Measurements from ENCODE around the gene PKM.

Gene PKM

GRCh38 chr15:72230197-72231065 lies 559 bp downstream of the PKM start:
- in situ Hi-C loops (cut with HindIII; ENCODE audit: low pct_unique_long_range_greater_than_20kb, low sequenced_read_pairs): no loop called here

GRCh38 chr15:72229947-72230196 lies 1.1 kb downstream of the PKM start:
- no peak for TF ChIP-seq JUND (IDR thresholded peaks at IDR 0.05; ENCODE audit: low read depth)
- no peak for DNase-seq (ENCODE audit: low read depth in 1 of 2, low spot score in 1 of 2)
- in situ Hi-C loops (cut with HindIII; ENCODE audit: low pct_unique_long_range_greater_than_20kb, low sequenced_read_pairs): no loop called here

More at GRCh38 chr15:72230197-72231065, 559 bp downstream of the PKM start:
- no peak for TF ChIP-seq JUND (IDR thresholded peaks at IDR 0.05; ENCODE audit: low read depth)
- DNase-seq (ENCODE audit: low read depth in 1 of 2, low spot score in 1 of 2): peak; percentile 62 to 91

DNA sequence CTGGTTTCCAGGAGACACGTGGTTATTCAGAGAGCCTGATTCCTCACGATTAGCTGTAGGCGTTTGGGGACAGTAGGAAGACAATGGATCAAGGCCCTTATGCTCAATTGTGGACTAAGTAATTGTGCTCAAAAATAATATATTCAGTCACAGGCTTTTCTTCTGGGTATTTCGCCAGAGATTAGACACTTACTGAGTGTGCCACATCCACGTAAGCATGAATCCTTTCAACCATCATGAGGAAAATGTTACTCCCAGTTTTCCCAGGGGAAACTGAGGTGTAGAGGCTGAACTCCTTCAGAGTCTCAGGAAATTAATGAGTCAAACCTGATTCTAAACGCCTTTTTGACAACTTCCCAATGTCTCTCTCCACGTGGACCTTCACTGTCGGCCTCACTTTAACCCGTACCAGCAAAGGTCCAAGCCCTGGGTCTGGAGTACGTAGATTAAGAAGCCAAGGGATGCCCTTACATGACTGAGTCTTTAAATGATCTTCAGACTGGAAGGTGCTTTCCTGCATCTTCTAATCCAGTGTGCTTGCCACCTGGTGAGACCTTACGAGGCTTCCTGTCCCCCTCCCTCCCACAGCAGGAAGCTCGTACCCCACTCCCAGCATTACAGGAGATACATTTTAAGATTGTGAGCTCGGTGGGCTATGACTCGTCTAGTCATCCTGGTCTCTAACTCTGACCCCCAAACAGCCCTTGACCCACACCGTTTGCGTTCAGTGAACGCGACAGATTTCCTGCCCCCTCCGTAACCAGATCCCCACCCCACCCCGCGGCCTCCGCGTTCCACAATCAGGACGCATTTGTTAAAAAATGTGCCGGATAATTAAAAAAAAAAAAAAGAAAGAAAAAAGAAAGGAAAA lies 1.7 kb downstream of the PKM start:
- no peak for TF ChIP-seq JUND (IDR thresholded peaks at IDR 0.05; ENCODE audit: low read depth)
- in situ Hi-C loops (cut with HindIII; ENCODE audit: low pct_unique_long_range_greater_than_20kb, low sequenced_read_pairs): no loop called here
- DNase-seq (ENCODE audit: low read depth in 1 of 2, low spot score in 1 of 2): peak in 1 of 2 experiments; percentile 77

- no peak for DNase-seq (ENCODE audit: low read depth in 1 of 2, low spot score in 1 of 2)
- TF ChIP-seq JUND (IDR thresholded peaks at IDR 0.05; ENCODE audit: low read depth): no peak
- in situ Hi-C loops (cut with HindIII; ENCODE audit: low pct_unique_long_range_greater_than_20kb, low sequenced_read_pairs): no loop called here
These were observed 3.3 kb downstream of the PKM start for GRCh38 chr15:72227720-72228119.

- no peak for DNase-seq (ENCODE audit: low read depth in 1 of 2, low spot score in 1 of 2)
- TF ChIP-seq JUND (IDR thresholded peaks at IDR 0.05; ENCODE audit: low read depth): no peak
- in situ Hi-C loops (cut with HindIII; ENCODE audit: low pct_unique_long_range_greater_than_20kb, low sequenced_read_pairs): no loop called here
These were observed 3.8 kb downstream of the PKM start for GRCh38 chr15:72227192-72227586.

DNA sequence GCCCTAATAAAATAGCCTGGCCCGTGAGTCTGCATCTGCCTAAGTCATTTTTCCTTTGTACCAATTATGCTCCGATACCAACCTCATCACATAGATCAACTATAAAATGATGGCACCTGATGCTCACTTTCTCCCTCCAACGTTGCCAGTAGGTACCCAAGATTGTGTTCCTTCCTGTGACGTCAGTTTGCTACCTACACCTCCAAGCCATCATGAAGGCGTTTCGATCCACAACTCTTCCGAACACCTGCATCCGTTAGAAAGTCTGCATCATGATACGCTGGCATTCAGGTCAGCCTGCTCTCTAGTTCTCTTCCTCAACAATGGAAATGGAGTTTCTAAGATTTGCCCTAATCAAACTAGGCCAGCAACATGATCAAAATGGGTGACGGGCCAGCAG lies 7.7 kb downstream of the PKM start:
- DNase-seq (ENCODE audit: low read depth in 1 of 2, low spot score in 1 of 2): no peak
- no peak for TF ChIP-seq JUND (IDR thresholded peaks at IDR 0.05; ENCODE audit: low read depth)
- in situ Hi-C loops (cut with HindIII; ENCODE audit: low pct_unique_long_range_greater_than_20kb, low sequenced_read_pairs): no loop called here

- no peak for TF ChIP-seq JUND (IDR thresholded peaks at IDR 0.05; ENCODE audit: low read depth)
- in situ Hi-C loops (cut with HindIII; ENCODE audit: low pct_unique_long_range_greater_than_20kb, low sequenced_read_pairs): no loop called here
- DNase-seq (ENCODE audit: low read depth in 1 of 2, low spot score in 1 of 2): peak in 1 of 2 experiments; percentile 58
These were observed 8.6 kb downstream of the PKM start for GRCh38 chr15:72222393-72222792.

- DNase-seq (ENCODE audit: low read depth in 1 of 2, low spot score in 1 of 2): no peak
- TF ChIP-seq JUND (IDR thresholded peaks at IDR 0.05; ENCODE audit: low read depth): no peak
- in situ Hi-C loops (cut with HindIII; ENCODE audit: low pct_unique_long_range_greater_than_20kb, low sequenced_read_pairs): no loop called here
These were observed 10.3 kb downstream of the PKM start for GRCh38 chr15:72220687-72221086.

GRCh38 chr15:72217216-72217615 lies 13.8 kb downstream of the PKM start:
- no peak for TF ChIP-seq JUND (IDR thresholded peaks at IDR 0.05; ENCODE audit: low read depth)
- no peak for DNase-seq (ENCODE audit: low read depth in 1 of 2, low spot score in 1 of 2)
- in situ Hi-C loops (cut with HindIII; ENCODE audit: low pct_unique_long_range_greater_than_20kb, low sequenced_read_pairs): no loop called here

DNA sequence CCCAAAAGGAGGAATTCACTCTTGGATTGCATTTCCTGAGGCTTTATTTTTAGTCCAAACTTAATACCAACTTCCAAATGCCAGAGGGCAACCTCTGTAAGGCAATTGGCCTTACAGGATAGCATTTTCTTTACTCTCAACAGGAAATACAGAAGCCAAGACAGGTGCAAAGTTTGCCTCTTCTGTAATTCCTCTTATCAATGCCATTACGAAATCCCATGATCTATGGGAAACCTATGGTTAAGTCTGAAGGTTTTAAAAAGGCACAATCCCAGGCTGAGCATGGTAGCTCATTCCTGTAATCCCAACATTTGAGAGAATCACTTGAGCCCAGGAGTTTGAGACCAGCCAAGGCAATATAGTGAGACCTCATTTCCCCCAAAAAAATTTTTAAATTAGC lies 14.9 kb downstream of the PKM start:
- in situ Hi-C loops (cut with HindIII; ENCODE audit: low pct_unique_long_range_greater_than_20kb, low sequenced_read_pairs): no loop called here
- no peak for DNase-seq (ENCODE audit: low read depth in 1 of 2, low spot score in 1 of 2)
- no peak for TF ChIP-seq JUND (IDR thresholded peaks at IDR 0.05; ENCODE audit: low read depth)

DNA sequence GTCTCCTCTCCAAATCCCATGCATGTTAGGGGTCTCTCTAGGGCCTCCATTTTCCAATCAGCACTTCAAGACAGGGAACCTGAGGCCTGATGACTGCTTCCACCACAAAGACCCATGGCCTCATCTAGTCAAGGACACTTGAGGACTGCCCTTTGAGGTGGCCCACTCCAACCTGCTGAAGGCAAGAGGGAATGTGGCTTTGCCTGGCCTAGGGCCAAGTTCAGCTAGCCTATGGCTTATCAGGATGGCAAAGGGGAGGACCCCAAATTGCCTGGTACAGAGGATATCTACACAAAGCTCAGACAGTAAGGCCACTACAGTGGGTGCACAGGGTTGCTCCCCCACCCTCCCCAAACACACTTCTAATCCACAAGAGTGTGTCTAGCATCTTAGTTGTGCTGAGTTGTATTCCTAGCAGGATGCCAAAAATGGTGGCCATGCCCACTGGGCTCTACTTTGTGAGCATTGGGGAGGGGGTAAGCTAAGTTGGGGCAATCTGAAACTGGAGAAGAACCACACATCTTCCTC lies 23.4 kb downstream of the PKM start:
- no peak for TF ChIP-seq JUND (IDR thresholded peaks at IDR 0.05; ENCODE audit: low read depth)
- no peak for DNase-seq (ENCODE audit: low read depth in 1 of 2, low spot score in 1 of 2)
- in situ Hi-C loops (cut with HindIII; ENCODE audit: low pct_unique_long_range_greater_than_20kb, low sequenced_read_pairs): no loop called here

DNA sequence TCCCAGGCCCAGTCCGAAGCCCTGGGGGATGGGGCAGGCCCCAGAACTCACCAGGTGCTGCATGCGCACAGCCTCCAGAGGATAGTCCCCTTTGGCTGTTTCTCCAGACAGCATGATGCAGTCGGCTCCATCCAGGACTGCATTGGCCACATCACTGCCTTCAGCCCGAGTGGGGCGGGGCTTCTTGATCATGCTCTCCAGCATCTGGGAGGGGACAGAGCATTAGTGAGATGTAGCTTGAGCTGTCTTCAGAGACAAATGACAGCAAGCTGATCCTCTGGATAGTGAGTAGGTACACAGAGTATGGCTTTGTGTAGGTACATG lies 24.4 kb downstream of the PKM start:
- in situ Hi-C loops (cut with HindIII; ENCODE audit: low pct_unique_long_range_greater_than_20kb, low sequenced_read_pairs): no loop called here
- no peak for TF ChIP-seq JUND (IDR thresholded peaks at IDR 0.05; ENCODE audit: low read depth)
- DNase-seq (ENCODE audit: low read depth in 1 of 2, low spot score in 1 of 2): no peak

All from T47D (cell line).